Measurements from ENCODE around the gene GALR2. TPM values are rescaled to one million over a fixed set of nuclear protein-coding genes. Genes with fewer than 3 reads are reported as not detected.

GALR2 gene
- total and polyA plus RNA-seq, 4 donors, result 0.20 to 0.44 (median 0.40) TPM; not detected in 1

- DNase-seq (no peak), ATAC-seq (ENCODE audit: insufficient read depth, low FRiP score) (no peak)
- 63 to 70% methylated on average over 21 to 23 of the region's 23 CpGs for WGBS, 2 donors
- Histone ChIP-seq H3K4me3 (no peak overlapping the region), H3K36me3 (ENCODE audit: control insufficient read depth in 4 of 4, insufficient read depth in 4 of 4, low read length in 4 of 4) (peaks cover 9 to 73% (median 44%) of the 10 kb centered on the region in 4 donors), H3K9me3 (ENCODE audit: control insufficient read depth in 4 of 4, insufficient read depth in 3 of 4, low read length in 3 of 4) (no peaks in the 10 kb centered on the region), H3K9ac (ENCODE audit: insufficient read depth in 1 of 2, low read length in 2 of 2) (no peak overlapping the region), H3K27me3 (ENCODE audit: control insufficient read depth in 3 of 3, insufficient read depth in 3 of 3, low read length in 2 of 3) (no peaks in the 10 kb centered on the region), H3K4me1 (ENCODE audit: control insufficient read depth in 5 of 5, insufficient read depth in 5 of 5, low read length in 5 of 5) (no peaks in the 10 kb centered on the region), H3K27ac (ENCODE audit: low read depth in 1 of 2, low read length in 1 of 2) (no peak overlapping the region)
- TF ChIP-seq CTCF (IDR thresholded peaks at IDR 0.05; ENCODE audit: control extremely low read depth, extremely low read depth), result no peak
Measured at GRCh38 chr17:76091526-76092286, 17.1 kb downstream of the GALR2 start.

- 94 to 96% methylated on average over 20 of the region's 20 CpGs for WGBS, 2 donors
- H3K27ac ChIP-seq (ENCODE audit: low read depth in 1 of 2, low read length in 1 of 2), result no peak overlapping the region
- H3K4me3 ChIP-seq, result no peak overlapping the region
- DNase-seq (no peak), ATAC-seq (ENCODE audit: insufficient read depth, low FRiP score) (no peak)
- H3K4me1 ChIP-seq (ENCODE audit: control insufficient read depth in 5 of 5, insufficient read depth in 5 of 5, low read length in 5 of 5), result no peaks in the 10 kb centered on the region
- no peaks in the 10 kb centered on the region for H3K9me3 ChIP-seq (ENCODE audit: control insufficient read depth in 4 of 4, insufficient read depth in 3 of 4, low read length in 3 of 4)
- no peak overlapping the region for H3K9ac ChIP-seq (ENCODE audit: insufficient read depth in 1 of 2, low read length in 2 of 2)
- peaks cover 9 to 67% (median 45%) of the 10 kb centered on the region in 4 donors for H3K36me3 ChIP-seq (ENCODE audit: control insufficient read depth in 4 of 4, insufficient read depth in 4 of 4, low read length in 4 of 4)
- H3K27me3 ChIP-seq (ENCODE audit: control insufficient read depth in 3 of 3, insufficient read depth in 3 of 3, low read length in 2 of 3), result no peaks in the 10 kb centered on the region
- TF ChIP-seq CTCF (IDR thresholded peaks at IDR 0.05; ENCODE audit: control extremely low read depth, extremely low read depth), result no peak
Measured at GRCh38 chr17:76092526-76093413, 18.2 kb downstream of the GALR2 start.

GRCh38 chr17:76094046-76094445 lies 19.5 kb downstream of the GALR2 start:
- Histone ChIP-seq H3K4me1 (ENCODE audit: control insufficient read depth in 5 of 5, insufficient read depth in 5 of 5, low read length in 5 of 5) (no peaks in the 10 kb centered on the region), H3K4me3 (no peak overlapping the region), H3K9me3 (ENCODE audit: control insufficient read depth in 4 of 4, insufficient read depth in 3 of 4, low read length in 3 of 4) (no peaks in the 10 kb centered on the region), H3K9ac (ENCODE audit: insufficient read depth in 1 of 2, low read length in 2 of 2) (no peak overlapping the region), H3K27ac (ENCODE audit: low read depth in 1 of 2, low read length in 1 of 2) (no peak overlapping the region), H3K27me3 (ENCODE audit: control insufficient read depth in 3 of 3, insufficient read depth in 3 of 3, low read length in 2 of 3) (no peaks in the 10 kb centered on the region), H3K36me3 (ENCODE audit: control insufficient read depth in 4 of 4, insufficient read depth in 4 of 4, low read length in 4 of 4) (peaks cover 9 to 56% (median 42%) of the 10 kb centered on the region in 4 donors)
- ATAC-seq (ENCODE audit: insufficient read depth, low FRiP score), result no peak
- DNase-seq, result no peak
- TF ChIP-seq CTCF (IDR thresholded peaks at IDR 0.05; ENCODE audit: control extremely low read depth, extremely low read depth), result no peak
- WGBS, 2 donors, result 86 to 87% methylated on average over 11 of the region's 11 CpGs

Data from lung (tissue), 12 donors.